22Rv1 (cell line): ENCODE data around the gene C10orf143.

Experiments used
- ZFX ChIP-seq: fragments of 450-650 bp; IDR thresholded peaks from 2 replicates; pipeline ENCODE4 v1.6.1; 2017; ENCODE audit warnings: antibody characterized with exemption, borderline replicate concordance
- TF ChIP-seq, protein P1 (sequence below): fragments of 450-650 bp; IDR thresholded peaks from 2 replicates; pipeline ENCODE4 v1.5.1; 2017; ENCODE audit warnings: mild to moderate bottlenecking

DNA sequence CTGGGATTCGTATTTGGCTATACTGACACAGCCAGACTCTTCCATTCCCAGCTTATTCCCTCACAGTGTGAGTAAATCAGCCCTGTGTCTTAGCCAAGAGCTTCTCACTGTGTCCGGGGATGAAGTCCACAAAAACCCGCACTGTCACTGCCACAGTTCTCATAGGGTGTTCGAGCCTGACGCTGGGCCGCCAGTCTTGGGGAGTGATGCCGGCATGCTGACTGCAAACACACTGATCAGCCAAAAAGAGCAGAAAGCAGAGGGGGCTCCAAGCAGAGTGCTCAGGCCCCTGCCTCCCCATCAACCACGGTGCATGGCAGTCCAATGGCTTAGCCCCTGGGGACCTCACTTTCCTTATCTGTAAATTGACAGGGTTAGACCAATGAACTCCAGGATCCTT, 36.7 kb downstream of the C10orf143 start:
- TF ChIP-seq, protein P1, sequence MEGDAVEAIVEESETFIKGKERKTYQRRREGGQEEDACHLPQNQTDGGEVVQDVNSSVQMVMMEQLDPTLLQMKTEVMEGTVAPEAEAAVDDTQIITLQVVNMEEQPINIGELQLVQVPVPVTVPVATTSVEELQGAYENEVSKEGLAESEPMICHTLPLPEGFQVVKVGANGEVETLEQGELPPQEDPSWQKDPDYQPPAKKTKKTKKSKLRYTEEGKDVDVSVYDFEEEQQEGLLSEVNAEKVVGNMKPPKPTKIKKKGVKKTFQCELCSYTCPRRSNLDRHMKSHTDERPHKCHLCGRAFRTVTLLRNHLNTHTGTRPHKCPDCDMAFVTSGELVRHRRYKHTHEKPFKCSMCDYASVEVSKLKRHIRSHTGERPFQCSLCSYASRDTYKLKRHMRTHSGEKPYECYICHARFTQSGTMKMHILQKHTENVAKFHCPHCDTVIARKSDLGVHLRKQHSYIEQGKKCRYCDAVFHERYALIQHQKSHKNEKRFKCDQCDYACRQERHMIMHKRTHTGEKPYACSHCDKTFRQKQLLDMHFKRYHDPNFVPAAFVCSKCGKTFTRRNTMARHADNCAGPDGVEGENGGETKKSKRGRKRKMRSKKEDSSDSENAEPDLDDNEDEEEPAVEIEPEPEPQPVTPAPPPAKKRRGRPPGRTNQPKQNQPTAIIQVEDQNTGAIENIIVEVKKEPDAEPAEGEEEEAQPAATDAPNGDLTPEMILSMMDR: no peak
- no peak for TF ChIP-seq ZFX
